Peyer's patch (tissue), 4 donors: ENCODE measurements around the gene CGN. TPM values are rescaled to one million over a fixed set of nuclear protein-coding genes. Genes with fewer than 3 reads are reported as not detected.

ENCODE experiments used
- DNase-seq, 3 donors: peaks; one replicate each; pipeline ENCODE4 v3.0.0-alpha.2; 2017 to 2019
- H3K27ac ChIP-seq, 4 donors: fragments of 200-600 bp; sonication (generic); one replicate each; pipeline ENCODE4 v1.5.1; 2016 to 2019
- H3K27me3 ChIP-seq, 2 donors: fragments of 200-600 bp; sonication (generic); one replicate each; pipeline ENCODE4 v1.5.1; 2019
- H3K36me3 ChIP-seq, 3 donors: fragments of 200-600 bp; sonication (generic); one replicate each; pipeline ENCODE4 v1.5.1; 2016 to 2019
- H3K4me1 ChIP-seq, 4 donors: fragments of 200-600 bp; sonication (generic); one replicate each; pipeline ENCODE4 v1.5.1; 2016 to 2019
- H3K4me3 ChIP-seq, 4 donors: fragments of 200-600 bp; sonication (generic); 1 replicate in 3 of 4; 2 replicates in 1 of 4; pipeline ENCODE4 v1.5.1; 2016 to 2019; ENCODE audit warnings: mild to moderate bottlenecking in 1 of 4
- H3K9me3 ChIP-seq, 4 donors: fragments of 200-600 bp; sonication (generic); one replicate each; pipeline ENCODE4 v1.5.1; 2016 to 2019; ENCODE audit warnings: mild to moderate bottlenecking in 1 of 4
- POLR2A ChIP-seq, 2 donors: fragments of 450-650 bp; IDR thresholded peaks; one replicate each; pipeline ENCODE4 v1.5.1; 2017; ENCODE audit warnings: antibody characterized with exemption in 2 of 2, mild to moderate bottlenecking in 2 of 2, moderate library complexity in 2 of 2
- total RNA-seq, 4 donors: library from RNA; depleted of rRNA; stranded (reverse); fragments of >200 nt; gene quantifications; one replicate each; pipeline ENCODE4 v1.1.0, GENCODE V29; 2016
- TF ChIP-seq, protein P1 (sequence below), 6 experiments: fragments of 450-650 bp in 4 of 6; fragments of 200-600 bp in 2 of 6; sonication (generic) in 1 of 6; IDR thresholded peaks; one replicate each; pipeline ENCODE4 v1.5.1; 2017 to 2019; ENCODE audit warnings: antibody characterized with exemption in 6 of 6, mild to moderate bottlenecking in 3 of 6, moderate library complexity in 1 of 6

CGN gene
- total RNA-seq, 4 donors from 2014 or later, result 34.7 to 180 (median 160) TPM

DNA sequence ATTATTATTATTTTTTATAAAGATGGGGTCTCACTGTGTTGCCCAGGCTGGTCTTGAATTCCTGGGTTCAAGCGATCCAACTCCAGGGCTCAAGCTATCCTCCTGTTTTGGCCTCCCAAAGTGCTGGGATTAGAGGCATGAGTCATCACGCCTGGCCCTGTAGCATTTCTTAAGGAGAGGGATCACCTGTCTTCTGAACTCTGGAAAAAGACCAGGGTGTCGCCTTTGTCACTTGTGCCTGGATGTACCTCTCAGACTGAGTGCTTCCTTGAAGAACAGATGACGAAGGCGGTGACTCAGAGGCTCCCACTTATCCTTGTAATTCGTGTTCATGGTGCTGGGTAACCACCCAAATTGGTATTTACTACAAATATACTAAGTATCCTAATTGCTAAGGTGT lies 2.4 kb upstream of the CGN start:
- peaks cover 0 to 10% (median 5%) of the 10 kb centered on the region in 4 donors for H3K4me1 ChIP-seq
- peak overlapping the region in 3 of 4 donors; percentile 73 to 95 (median 95) for H3K27ac ChIP-seq
- no peak for TF ChIP-seq POLR2A (IDR thresholded peaks at IDR 0.05)
- TF ChIP-seq, protein P1, sequence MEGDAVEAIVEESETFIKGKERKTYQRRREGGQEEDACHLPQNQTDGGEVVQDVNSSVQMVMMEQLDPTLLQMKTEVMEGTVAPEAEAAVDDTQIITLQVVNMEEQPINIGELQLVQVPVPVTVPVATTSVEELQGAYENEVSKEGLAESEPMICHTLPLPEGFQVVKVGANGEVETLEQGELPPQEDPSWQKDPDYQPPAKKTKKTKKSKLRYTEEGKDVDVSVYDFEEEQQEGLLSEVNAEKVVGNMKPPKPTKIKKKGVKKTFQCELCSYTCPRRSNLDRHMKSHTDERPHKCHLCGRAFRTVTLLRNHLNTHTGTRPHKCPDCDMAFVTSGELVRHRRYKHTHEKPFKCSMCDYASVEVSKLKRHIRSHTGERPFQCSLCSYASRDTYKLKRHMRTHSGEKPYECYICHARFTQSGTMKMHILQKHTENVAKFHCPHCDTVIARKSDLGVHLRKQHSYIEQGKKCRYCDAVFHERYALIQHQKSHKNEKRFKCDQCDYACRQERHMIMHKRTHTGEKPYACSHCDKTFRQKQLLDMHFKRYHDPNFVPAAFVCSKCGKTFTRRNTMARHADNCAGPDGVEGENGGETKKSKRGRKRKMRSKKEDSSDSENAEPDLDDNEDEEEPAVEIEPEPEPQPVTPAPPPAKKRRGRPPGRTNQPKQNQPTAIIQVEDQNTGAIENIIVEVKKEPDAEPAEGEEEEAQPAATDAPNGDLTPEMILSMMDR (IDR thresholded peaks at IDR 0.05), result no peak
- no peaks in the 10 kb centered on the region for H3K36me3 ChIP-seq
- peak in 2 of 3 donors; percentile 67 to 92 for DNase-seq
- H3K4me3 ChIP-seq, result no peak overlapping the region
- H3K9me3 ChIP-seq, result no peaks in the 10 kb centered on the region
- H3K27me3 ChIP-seq, result no peaks in the 10 kb centered on the region

DNA sequence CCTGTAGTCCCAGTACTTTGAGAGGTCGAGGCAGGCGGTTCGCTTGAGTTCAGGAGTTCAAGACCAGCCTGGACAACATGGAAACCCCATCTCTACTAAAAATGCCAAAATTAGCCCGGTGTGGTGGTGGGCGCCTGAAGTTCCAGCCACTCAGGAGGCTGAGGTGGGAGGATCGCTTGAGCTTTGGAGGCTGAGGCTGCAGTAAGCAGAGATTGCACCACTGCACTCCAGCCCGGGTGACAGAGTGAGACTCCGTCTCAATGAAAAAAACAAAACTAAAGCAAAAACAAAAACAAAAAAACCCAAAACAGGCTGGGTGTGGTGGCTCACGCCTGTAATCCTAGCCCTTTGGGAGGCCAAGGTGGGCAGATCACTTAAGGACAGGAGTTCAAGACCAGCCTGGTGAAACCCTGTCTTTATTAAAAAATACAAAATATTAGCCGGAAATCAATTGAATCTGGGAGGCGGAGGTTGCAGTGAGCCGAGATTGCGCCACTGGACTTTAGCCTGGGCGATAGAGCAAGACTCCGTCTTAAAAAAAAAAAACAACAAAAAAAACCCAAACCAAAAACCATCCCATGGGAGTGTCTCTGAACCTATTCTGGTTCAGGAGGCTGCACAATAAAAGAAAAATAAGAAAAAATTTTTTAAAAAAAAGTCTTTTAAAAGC lies 1.7 kb upstream of the CGN start:
- H3K36me3 ChIP-seq, result no peaks in the 10 kb centered on the region
- peak overlapping the region in 3 of 4 donors; percentile 73 to 95 (median 95) for H3K27ac ChIP-seq
- peak overlapping the region in 2 of 4 donors; percentile 29 to 86 for H3K4me3 ChIP-seq
- DNase-seq, result peak in 2 of 3 donors; percentile 62 to 73
- TF ChIP-seq POLR2A (IDR thresholded peaks at IDR 0.05), result no peak
- TF ChIP-seq, protein P1 (IDR thresholded peaks at IDR 0.05), result no peak
- no peaks in the 10 kb centered on the region for H3K27me3 ChIP-seq
- H3K4me1 ChIP-seq, result peaks cover 0 to 10% (median 5%) of the 10 kb centered on the region in 4 donors
- H3K9me3 ChIP-seq, result no peaks in the 10 kb centered on the region

DNA sequence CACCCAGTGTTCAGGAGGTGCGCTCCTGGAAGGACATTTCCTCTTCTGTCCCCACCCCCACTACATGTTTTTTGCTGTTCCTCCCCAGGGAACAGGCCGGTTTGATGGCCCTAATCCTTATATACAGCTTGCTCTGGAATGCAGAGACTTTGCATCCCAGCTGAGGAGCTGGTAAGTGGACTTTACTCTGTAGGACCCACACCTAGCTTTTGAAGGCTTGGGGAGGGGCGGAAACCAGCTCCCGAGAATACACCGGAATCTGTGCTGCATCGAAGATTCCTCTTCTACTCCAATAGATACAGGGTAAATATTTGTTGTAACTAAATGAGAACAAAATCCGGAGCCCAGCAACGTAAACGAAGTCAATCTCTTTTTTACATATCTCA lies 1.2 kb upstream of the CGN start:
- Histone ChIP-seq H3K4me3 (peak overlapping the region in 2 of 4 donors; percentile 75 to 86), H3K4me1 (peaks cover 0 to 10% (median 5%) of the 10 kb centered on the region in 4 donors), H3K9me3 (no peaks in the 10 kb centered on the region), H3K36me3 (no peaks in the 10 kb centered on the region), H3K27me3 (no peaks in the 10 kb centered on the region), H3K27ac (peak overlapping the region in 3 of 4 donors; percentile 73 to 95 (median 95))
- DNase-seq, result peak in 2 of 3 donors; percentile 70 to 82
- TF ChIP-seq, protein P1 (IDR thresholded peaks at IDR 0.05), result no peak
- TF ChIP-seq POLR2A (IDR thresholded peaks at IDR 0.05), result peak; percentile 34 to 61

DNA sequence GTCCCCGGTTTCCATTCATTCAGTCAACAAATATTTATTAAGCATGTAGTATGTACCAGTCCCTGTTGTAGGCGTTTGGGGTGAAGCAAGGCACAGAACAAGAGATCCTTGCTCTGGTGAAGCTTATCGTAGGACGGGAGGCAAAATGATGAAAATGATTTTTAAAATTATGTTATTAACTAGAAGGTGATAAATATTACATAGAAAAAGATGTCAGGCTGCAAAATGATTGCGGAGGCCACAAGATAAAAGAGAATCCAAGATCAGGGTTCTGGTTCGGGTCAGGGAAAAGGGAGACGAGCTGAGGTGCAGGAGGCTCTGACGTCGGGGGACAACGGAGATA lies 602 bp upstream of the CGN start:
- TF ChIP-seq, protein P1 (IDR thresholded peaks at IDR 0.05), result no peak
- no peak for TF ChIP-seq POLR2A (IDR thresholded peaks at IDR 0.05)
- H3K9me3 ChIP-seq, result no peaks in the 10 kb centered on the region
- H3K4me3 ChIP-seq, result peak overlapping the region; percentile 56 to 86 (median 72)
- peak overlapping the region; percentile 71 to 95 (median 84) for H3K27ac ChIP-seq
- DNase-seq, result no peak
- no peaks in the 10 kb centered on the region for H3K27me3 ChIP-seq
- H3K4me1 ChIP-seq, result peaks cover 0 to 11% (median 5%) of the 10 kb centered on the region in 4 donors
- no peaks in the 10 kb centered on the region for H3K36me3 ChIP-seq

DNA sequence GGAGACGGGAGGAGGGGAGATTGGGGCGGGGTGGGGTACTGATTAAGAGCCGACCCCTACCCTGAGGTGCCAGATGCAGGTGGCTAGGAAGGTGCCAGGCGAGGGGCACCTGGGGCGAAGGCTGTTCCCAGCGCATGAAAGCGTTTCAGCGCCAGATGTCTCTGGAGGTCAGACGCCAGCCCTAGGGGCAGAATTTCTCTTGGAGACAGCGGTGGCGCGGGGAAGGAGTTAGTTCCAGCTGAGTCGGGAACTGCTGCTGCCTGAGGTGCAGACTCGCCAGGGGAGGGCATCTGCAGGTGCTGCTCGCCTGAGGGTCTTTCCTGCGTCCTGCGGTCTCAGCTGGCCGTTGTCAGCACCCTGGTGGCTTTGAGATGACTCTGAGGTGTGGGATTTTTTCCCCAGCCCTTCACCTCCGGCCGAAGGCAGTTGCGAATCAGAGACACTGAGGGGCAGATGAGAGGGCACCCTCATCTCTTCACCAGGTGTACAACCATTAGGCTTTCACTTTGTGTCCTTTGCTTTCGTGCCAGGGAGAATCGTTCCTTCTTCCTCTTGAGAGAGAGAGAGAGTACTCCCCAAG lies 539 bp downstream of the CGN start:
- peak; percentile 35 to 78 (median 70) for DNase-seq
- no peaks in the 10 kb centered on the region for H3K27me3 ChIP-seq
- H3K36me3 ChIP-seq, result no peaks in the 10 kb centered on the region
- peak overlapping the region; percentile 71 to 95 (median 84) for H3K27ac ChIP-seq
- H3K9me3 ChIP-seq, result no peaks in the 10 kb centered on the region
- peaks cover 0 to 18% (median 5%) of the 10 kb centered on the region in 4 donors for H3K4me1 ChIP-seq
- H3K4me3 ChIP-seq, result peak overlapping the region; percentile 56 to 86 (median 72)
- TF ChIP-seq, protein P1 (IDR thresholded peaks at IDR 0.05), result peak in 3 of 6 experiments; percentile 6 to 21 (median 15)
- peak in 1 of 2 donors; percentile 12 for TF ChIP-seq POLR2A (IDR thresholded peaks at IDR 0.05)
